GM12874 (cell line): ENCODE results near the gene BSCL2.

Experiments used
- CTCF ChIP-seq: IDR thresholded peaks from 2 replicates; pipeline ENCODE4 v1.5.1; 2011; ENCODE audit warnings: low read depth, mild to moderate bottlenecking, control low read depth, low read length, moderate library complexity; ENCODE audit not compliant: insufficient read depth

Gene BSCL2

GRCh38 chr11:62649486-62649885 is 57.7 kb downstream of the BSCL2 start:
- no peak for TF ChIP-seq CTCF

- no peak for TF ChIP-seq CTCF
Measured at GRCh38 chr11:62648967-62649364, 58.3 kb downstream of the BSCL2 start.

GRCh38 chr11:62648185-62648966 is 58.8 kb downstream of the BSCL2 start:
- no peak for TF ChIP-seq CTCF

GRCh38 chr11:62647609-62648005 is 59.6 kb downstream of the BSCL2 start:
- TF ChIP-seq CTCF = no peak

GRCh38 chr11:62646825-62647608 is 60.2 kb downstream of the BSCL2 start:
- no peak for TF ChIP-seq CTCF

- TF ChIP-seq CTCF = no peak
Measured at GRCh38 chr11:62645946-62646824, 61.0 kb downstream of the BSCL2 start, which contains the start of gene GANAB. Gene GANAB (minus strand): TSS chr11:62646613. CDS start chr11:62646599, 14 bp downstream.

GRCh38 chr11:62645671-62645945 is 61.6 kb downstream of the BSCL2 start:
- no peak for TF ChIP-seq CTCF
